ENCODE results near the gene ASB10. TPM values are rescaled to one million over a fixed set of nuclear protein-coding genes. Genes with fewer than 3 reads are reported as not detected.

The ASB10 gene
- polyA plus RNA-seq, 3 donors = not detected

- H3K4me1 ChIP-seq (ENCODE audit: control insufficient read depth in 1 of 2, insufficient read depth in 2 of 2, low read length in 2 of 2) = no peaks in the 10 kb centered on the region
- peaks cover 0 to 1% (median 0%) of the 10 kb centered on the region in 7 donors for H3K9me3 Mint-ChIP-seq
- TF ChIP-seq, protein P1, sequence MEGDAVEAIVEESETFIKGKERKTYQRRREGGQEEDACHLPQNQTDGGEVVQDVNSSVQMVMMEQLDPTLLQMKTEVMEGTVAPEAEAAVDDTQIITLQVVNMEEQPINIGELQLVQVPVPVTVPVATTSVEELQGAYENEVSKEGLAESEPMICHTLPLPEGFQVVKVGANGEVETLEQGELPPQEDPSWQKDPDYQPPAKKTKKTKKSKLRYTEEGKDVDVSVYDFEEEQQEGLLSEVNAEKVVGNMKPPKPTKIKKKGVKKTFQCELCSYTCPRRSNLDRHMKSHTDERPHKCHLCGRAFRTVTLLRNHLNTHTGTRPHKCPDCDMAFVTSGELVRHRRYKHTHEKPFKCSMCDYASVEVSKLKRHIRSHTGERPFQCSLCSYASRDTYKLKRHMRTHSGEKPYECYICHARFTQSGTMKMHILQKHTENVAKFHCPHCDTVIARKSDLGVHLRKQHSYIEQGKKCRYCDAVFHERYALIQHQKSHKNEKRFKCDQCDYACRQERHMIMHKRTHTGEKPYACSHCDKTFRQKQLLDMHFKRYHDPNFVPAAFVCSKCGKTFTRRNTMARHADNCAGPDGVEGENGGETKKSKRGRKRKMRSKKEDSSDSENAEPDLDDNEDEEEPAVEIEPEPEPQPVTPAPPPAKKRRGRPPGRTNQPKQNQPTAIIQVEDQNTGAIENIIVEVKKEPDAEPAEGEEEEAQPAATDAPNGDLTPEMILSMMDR (IDR thresholded peaks at IDR 0.05) = no peak
- no peak overlapping the region for H3K4me3 ChIP-seq (replicated peaks in 1 of 3; ENCODE audit: low read depth in 2 of 3, low read length in 3 of 3)
- no peaks in the 10 kb centered on the region for H3K79me2 ChIP-seq (ENCODE audit: insufficient read depth, low read length)
- DNase-seq = no peak
- no peaks in the 10 kb centered on the region for H3K9me3 ChIP-seq (replicated peaks in 1 of 2; ENCODE audit: control insufficient read depth in 1 of 2, insufficient read depth in 1 of 2, low read length in 2 of 2)
- no peak overlapping the region for H3K4me3 Mint-ChIP-seq
- H3K27ac ChIP-seq (ENCODE audit: low read depth in 1 of 2, low read length in 2 of 2) = no peak overlapping the region
- no peaks in the 10 kb centered on the region for H3K36me3 ChIP-seq (replicated peaks in 1 of 2; ENCODE audit: control insufficient read depth in 1 of 2, insufficient read depth in 2 of 2, low read length in 2 of 2)
- H3K27me3 Mint-ChIP-seq (ENCODE audit: low read depth in 3 of 3) = peaks cover 3 to 27% (median 13%) of the 10 kb centered on the region in 3 donors
- intact Hi-C loops (cut with micrococcal nuclease) = no loop called here
- H4K20me1 ChIP-seq (ENCODE audit: insufficient read depth, low read length) = no peaks in the 10 kb centered on the region
- no peak overlapping the region for H3K4me2 ChIP-seq (replicated peaks; ENCODE audit: extremely low read depth, low read length, poor library complexity, severe bottlenecking)
- no peak overlapping the region for H3K27ac Mint-ChIP-seq
- WGBS (ENCODE audit: insufficient coverage) = 98% methylated on average over 16 of the region's 23 CpGs
- no peaks in the 10 kb centered on the region for H3K4me1 Mint-ChIP-seq
- H2AFZ ChIP-seq (ENCODE audit: insufficient read depth, low read depth, low read length, poor library complexity, severe bottlenecking) = no peak overlapping the region
- H3K9ac ChIP-seq (ENCODE audit: insufficient read depth, low read length, poor library complexity, severe bottlenecking) = no peak overlapping the region
- no peaks in the 10 kb centered on the region for H3K36me3 Mint-ChIP-seq
- H3K27me3 ChIP-seq (ENCODE audit: control insufficient read depth in 2 of 2, insufficient read depth in 2 of 2, low read length in 2 of 2) = no peaks in the 10 kb centered on the region
These were observed 5.0 kb upstream of the ASB10 start for GRCh38 chr7:151192002-151192539.

DNA sequence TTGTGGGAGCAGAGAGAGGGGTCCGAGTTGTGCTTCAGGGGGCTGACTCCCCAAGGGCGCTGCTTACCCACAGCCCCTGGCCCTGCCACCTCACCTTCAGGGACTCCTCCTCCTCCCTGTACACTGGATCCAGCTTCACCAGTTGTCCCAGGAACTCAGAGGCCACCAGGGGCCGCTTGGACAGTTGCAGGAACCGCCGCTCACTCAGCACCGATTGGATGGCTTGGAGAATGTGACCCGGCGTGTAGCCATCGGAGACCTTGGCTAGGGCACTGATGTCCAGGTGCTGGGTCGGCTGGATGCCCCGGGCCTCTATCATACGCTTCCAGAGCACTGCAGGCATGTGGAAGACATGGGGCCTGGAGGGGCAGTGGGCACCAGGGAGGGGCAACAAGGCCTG is 4.5 kb upstream of the ASB10 start:
- no peaks in the 10 kb centered on the region for H3K4me1 ChIP-seq (ENCODE audit: control insufficient read depth in 1 of 2, insufficient read depth in 2 of 2, low read length in 2 of 2)
- Mint-ChIP-seq H3K27ac (no peak overlapping the region), H3K36me3 (no peaks in the 10 kb centered on the region), H3K9me3 (peaks cover 0 to 1% (median 0%) of the 10 kb centered on the region in 7 donors), H3K27me3 (ENCODE audit: low read depth in 3 of 3) (peaks cover 3 to 27% (median 16%) of the 10 kb centered on the region in 3 donors), H3K4me3 (no peak overlapping the region), H3K4me1 (no peaks in the 10 kb centered on the region)
- H3K27me3 ChIP-seq (ENCODE audit: control insufficient read depth in 2 of 2, insufficient read depth in 2 of 2, low read length in 2 of 2) = no peaks in the 10 kb centered on the region
- no peaks in the 10 kb centered on the region for H3K79me2 ChIP-seq (ENCODE audit: insufficient read depth, low read length)
- WGBS (ENCODE audit: insufficient coverage) = 94% methylated on average over 9 of the region's 12 CpGs
- no peak overlapping the region for H3K27ac ChIP-seq (ENCODE audit: low read depth in 1 of 2, low read length in 2 of 2)
- DNase-seq = no peak
- no peaks in the 10 kb centered on the region for H4K20me1 ChIP-seq (ENCODE audit: insufficient read depth, low read length)
- intact Hi-C loops (cut with micrococcal nuclease) = no loop called here
- no peak overlapping the region for H3K9ac ChIP-seq (ENCODE audit: insufficient read depth, low read length, poor library complexity, severe bottlenecking)
- H3K4me2 ChIP-seq (replicated peaks; ENCODE audit: extremely low read depth, low read length, poor library complexity, severe bottlenecking) = no peak overlapping the region
- H2AFZ ChIP-seq (ENCODE audit: insufficient read depth, low read depth, low read length, poor library complexity, severe bottlenecking) = no peak overlapping the region
- TF ChIP-seq, protein P1 (IDR thresholded peaks at IDR 0.05) = no peak
- no peak overlapping the region for H3K4me3 ChIP-seq (replicated peaks in 1 of 3; ENCODE audit: low read depth in 2 of 3, low read length in 3 of 3)
- H3K9me3 ChIP-seq (replicated peaks in 1 of 2; ENCODE audit: control insufficient read depth in 1 of 2, insufficient read depth in 1 of 2, low read length in 2 of 2) = no peaks in the 10 kb centered on the region
- no peaks in the 10 kb centered on the region for H3K36me3 ChIP-seq (replicated peaks in 1 of 2; ENCODE audit: control insufficient read depth in 1 of 2, insufficient read depth in 2 of 2, low read length in 2 of 2)

Data from CD14-positive monocyte (primary cell).